ENCODE results near the gene ESYT2.

Gene ESYT2

GRCh38 chr7:158747408-158747807 lies 81.9 kb downstream of the ESYT2 start:
- in situ Hi-C loops (cut with MboI; ENCODE audit: low sequenced_read_pairs) = no loop called here

DNA sequence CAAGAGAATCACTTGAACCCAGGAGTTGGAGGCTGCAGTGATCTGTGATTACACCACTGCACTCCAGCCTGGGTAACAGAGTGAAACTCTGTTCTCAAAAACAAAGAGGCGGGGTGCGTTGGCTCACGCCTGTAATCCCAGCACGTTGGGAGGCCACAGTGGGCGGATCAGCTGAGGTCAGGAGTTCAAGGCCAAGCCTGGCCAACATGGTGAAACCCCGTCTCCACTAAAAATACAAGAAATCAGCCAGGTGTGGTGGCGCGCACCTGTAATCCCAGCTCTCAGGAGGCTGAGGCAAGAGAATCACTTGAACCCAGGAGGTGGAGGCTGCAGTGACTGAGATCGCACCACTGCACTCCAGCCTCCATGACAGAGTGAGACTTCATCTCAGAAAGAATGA lies 82.4 kb downstream of the ESYT2 start:
- in situ Hi-C loops (cut with MboI; ENCODE audit: low sequenced_read_pairs) = no loop called here

DNA sequence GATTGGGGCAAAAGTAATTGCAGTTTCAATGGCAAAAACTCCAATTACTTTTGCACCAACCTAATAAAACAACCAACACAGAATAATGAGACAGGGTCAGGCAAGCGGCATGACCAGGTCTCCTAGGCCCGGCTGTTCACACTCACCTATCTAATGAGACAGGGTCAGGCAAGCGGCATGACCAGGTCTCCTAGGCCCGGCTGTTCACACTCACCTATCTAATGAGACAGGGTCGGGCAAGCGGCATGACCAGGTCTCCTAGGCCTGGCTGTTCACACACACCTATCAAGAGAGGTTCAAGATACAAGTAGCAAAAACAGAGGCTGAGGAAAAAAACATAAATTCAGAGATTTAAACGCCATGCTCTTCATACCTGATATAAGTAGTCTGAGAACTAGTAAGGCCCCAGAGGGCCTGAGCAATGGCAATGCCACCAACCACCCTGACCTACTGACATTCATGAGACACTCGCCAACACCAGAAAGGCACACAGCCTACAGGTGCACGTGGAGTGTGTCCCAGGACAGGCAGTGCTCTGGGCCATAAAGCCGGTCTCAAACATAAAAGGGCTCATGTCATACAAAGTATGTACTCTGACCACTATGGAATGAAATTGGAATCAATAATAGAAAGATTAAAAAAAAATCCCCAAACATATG lies 84.1 kb downstream of the ESYT2 start:
- in situ Hi-C loops (cut with MboI; ENCODE audit: low sequenced_read_pairs) = no loop called here

DNA sequence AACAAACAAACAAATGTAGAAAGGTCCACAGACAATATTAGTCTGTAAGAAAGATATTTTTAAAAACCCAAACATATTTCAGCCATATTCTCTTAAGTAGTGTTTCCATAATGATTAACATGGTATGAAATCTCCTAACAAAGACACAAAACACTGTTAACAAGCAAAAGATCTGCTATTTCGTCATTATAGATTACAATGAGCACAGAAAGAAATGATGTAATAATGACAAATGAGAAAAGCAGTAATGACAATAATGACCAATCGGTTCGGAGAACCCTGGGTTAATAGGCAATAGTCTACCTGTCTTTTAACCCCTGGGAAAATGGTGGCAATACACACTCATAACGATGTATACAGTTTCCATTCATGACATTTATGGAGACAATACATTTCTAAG lies 85.2 kb downstream of the ESYT2 start:
- in situ Hi-C loops (cut with MboI; ENCODE audit: low sequenced_read_pairs) = no loop called here

DNA sequence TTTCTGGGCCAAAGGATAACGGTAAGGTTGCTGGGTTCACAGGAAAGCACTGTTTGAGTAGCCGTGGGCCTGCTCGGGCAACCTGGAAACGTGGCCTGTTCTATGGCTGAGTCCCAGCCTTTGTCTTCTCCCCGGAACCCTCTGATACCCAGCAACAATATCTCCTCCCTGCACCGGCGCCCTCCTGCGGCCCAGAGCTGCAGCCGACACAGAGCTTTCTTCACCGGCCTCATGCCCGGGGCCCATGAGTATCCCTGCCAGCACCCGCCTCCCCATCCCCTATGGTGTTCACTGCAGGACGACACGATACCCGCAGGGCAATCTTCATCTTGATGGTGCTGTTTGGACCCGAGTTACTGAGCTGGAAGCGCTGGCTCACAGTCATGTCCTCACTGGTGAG lies 86.1 kb downstream of the ESYT2 start:
- in situ Hi-C loops (cut with MboI; ENCODE audit: low sequenced_read_pairs) = no loop called here

GRCh38 chr7:158742065-158742821 lies 87.1 kb downstream of the ESYT2 start:
- in situ Hi-C loops (cut with MboI; ENCODE audit: low sequenced_read_pairs) = no loop called here

DNA sequence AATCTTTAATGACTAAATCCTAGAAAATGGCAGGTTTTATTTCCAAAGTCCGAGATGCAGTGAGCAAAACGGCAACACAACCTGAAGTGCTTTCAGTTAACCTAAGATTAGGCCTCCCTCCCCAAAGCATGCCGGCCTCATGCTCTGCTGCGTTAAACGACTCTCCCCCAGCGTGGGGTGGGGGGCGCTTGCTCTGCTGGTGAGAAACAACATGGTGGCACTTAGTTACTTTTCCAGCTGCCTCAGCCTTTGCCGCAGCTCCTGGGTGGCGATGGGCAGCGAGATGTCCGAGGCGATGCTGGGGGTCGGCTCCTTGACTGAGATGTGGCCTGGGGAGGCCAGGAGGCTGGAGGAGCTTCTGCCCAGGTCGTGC lies 88.0 kb downstream of the ESYT2 start:
- in situ Hi-C loops (cut with MboI; ENCODE audit: low sequenced_read_pairs) = no loop called here

DNA sequence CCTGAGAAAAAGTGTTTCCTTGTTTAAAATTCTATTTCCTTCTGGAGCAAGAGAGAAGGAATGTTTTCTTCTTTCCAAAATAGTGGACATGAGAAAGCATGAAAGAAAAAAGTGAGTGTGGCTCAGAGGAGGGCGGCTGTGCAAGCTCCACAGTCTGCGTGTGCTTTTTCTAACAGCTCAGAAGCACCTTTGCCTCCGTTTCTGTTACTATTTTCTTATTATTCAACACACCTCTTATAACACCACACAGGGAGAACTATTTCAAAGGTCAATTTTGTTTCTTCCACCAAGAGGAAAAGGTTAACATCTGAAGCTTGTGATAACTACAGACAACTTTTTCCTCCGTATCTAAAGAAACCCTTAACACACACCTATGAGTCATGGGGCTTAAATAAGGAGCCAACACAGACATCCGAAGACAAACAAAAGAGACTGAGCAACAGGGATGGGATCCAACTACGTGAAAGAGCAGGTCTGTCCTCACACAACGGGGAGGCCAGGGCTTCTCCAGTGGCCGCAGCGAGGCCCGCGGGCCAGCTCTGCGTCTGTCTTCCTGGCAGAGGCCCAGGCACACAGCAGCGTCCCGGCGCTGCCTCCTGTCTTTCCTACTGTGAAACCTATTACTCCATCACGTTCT lies 88.5 kb downstream of the ESYT2 start:
- in situ Hi-C loops (cut with MboI; ENCODE audit: low sequenced_read_pairs) = no loop called here

DNA sequence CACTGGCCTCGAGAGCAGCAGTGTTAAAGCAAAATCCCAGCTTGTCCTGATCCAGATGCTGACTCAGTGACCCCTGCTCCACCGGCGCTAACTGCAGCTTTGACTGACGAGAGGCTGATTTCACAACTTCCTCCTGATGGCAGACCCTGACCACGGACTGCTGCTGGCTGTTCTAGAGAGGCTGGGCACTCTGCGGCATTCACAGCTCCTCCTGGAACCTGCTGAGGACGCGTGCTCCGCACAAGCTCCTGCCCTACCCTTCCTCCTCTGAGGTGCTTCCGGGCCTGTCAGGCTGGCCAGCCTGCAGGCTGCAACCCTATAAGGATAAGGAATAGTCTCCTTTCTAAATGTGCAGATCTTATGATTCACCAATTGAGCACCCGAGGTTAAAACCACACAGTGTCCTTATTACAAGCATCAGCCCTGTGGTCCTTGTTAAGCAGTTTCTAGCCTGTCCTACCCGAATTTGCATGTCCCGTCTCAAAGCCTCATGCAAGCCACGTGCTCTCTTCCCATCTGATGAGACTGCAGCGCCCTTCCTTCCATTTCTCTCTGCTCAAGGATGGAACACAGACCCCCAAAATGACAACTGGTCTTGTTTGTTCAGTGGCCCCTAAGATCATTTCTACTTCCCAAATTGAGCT lies 89.2 kb downstream of the ESYT2 start:
- in situ Hi-C loops (cut with MboI; ENCODE audit: low sequenced_read_pairs) = no loop called here

- in situ Hi-C loops (cut with MboI; ENCODE audit: low sequenced_read_pairs) = no loop called here
Measured at GRCh38 chr7:158738841-158739240, 90.5 kb downstream of the ESYT2 start.

GRCh38 chr7:158737064-158737695 lies 92.1 kb downstream of the ESYT2 start:
- in situ Hi-C loops (cut with MboI; ENCODE audit: low sequenced_read_pairs) = no loop called here

DNA sequence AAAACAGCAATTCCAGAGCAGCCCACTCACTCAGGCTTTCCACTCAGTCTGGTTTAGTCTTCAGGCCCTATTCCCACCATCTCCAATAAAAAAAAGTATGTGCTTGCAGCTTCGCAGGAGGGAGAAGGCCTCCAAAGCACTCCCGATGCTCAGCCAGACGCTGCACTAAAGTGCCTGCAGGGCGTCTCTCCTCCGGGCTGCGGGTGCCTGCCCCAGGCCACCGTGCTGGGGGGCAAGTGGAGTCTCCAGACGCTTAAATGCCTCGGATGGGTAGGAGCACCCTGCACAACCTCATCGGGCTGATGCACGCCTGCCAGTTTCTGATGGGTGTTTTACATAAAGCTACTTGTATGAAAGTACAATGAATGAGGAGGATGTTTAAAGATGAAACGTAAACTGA lies 93.4 kb downstream of the ESYT2 start:
- in situ Hi-C loops (cut with MboI; ENCODE audit: low sequenced_read_pairs) = no loop called here

DNA sequence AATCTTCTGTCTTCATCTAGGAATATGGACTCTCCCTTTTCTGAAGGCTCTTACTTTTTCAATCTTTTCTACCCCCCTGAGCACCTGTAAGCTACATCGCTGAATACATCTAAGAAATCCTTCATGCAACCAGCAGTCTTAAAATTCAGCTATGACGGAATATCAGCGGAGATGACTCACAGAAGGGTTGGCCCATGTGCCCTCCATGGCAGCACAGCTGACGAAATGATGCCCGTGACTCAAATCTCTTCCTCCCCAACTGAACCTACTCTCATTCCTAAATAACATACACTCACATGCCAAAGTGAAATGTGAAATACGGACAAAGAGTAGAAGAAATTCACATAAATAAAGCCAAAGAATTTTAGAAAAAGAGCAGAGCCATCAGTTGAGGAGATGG lies 94.4 kb downstream of the ESYT2 start:
- in situ Hi-C loops (cut with MboI; ENCODE audit: low sequenced_read_pairs) = no loop called here

- in situ Hi-C loops (cut with MboI; ENCODE audit: low sequenced_read_pairs) = no loop called here
Measured at GRCh38 chr7:158733775-158734494, 95.4 kb downstream of the ESYT2 start.

GRCh38 chr7:158733220-158733519 lies 96.1 kb downstream of the ESYT2 start:
- in situ Hi-C loops (cut with MboI; ENCODE audit: low sequenced_read_pairs) = no loop called here

GRCh38 chr7:158732494-158733219 lies 96.7 kb downstream of the ESYT2 start:
- in situ Hi-C loops (cut with MboI; ENCODE audit: low sequenced_read_pairs) = no loop called here

GRCh38 chr7:158731761-158732160 lies 97.5 kb downstream of the ESYT2 start:
- in situ Hi-C loops (cut with MboI; ENCODE audit: low sequenced_read_pairs) = no loop called here

DNA sequence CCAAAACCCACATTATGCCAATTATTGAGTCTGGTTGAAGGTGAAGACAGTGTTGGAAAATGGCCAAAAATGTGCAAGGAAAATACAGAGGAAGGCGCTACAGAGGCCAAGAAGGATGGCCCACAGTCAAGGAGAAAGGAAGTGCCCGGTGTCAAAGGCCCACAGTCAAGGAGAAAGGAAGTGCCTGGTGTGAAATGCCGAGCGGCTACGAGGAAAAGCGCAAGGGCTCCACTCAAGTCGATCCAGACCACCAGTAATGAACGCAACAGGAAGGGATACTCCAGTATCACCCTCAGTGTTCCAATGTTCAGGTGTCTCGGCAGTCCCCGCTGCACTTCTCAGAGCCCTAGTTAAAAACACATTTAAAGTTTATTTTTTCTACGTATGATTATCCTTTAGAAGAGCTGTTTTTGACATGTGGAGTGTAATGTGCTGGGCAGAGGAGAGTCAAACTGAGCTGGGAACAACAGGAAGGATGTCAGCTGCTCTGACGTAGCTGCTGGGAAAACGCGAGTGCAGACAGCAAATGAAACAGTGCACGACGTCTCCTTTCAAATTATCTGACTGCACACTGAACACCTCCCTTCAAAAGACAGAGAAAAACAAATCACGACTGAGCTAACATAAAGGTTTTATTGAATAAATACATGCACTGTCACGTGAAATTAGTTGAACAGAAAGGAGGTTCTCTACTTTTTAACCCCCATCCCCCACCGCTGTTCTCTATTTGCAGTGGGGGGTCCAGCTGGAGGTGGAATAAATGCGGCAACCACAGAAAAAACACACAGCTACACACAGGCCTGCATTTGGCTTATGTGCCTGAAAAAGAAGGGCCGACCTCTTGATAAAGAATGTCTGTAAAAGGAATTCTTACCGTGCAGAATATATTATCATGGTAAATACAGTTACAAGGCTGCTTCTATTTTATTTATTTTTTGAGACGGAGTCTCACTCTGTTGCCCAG lies 98.6 kb downstream of the ESYT2 start:
- in situ Hi-C loops (cut with MboI; ENCODE audit: low sequenced_read_pairs) = no loop called here

Measured in HL-60/S4 (cell line).